Sigmoid colon (tissue), 4 donors: ENCODE results near the gene DNAH6.
"Not testable (repeated sequence)": the region's sequence is repeated elsewhere in the genome, so short reads cannot be mapped to it uniquely, and the experiment has no call there.

Source experiments
- EP300 ChIP-seq, 4 donors: sonication (generic); formaldehyde crosslinking; IDR thresholded peaks; one replicate each; pipeline ENCODE4 v1.6.1; 2017; ENCODE audit warnings: antibody characterized with exemption in 4 of 4
- POLR2A ChIP-seq, 2 donors: fragments of 450-650 bp; IDR thresholded peaks; one replicate each; pipeline ENCODE4 v1.6.1; 2016; ENCODE audit warnings: antibody characterized with exemption in 2 of 2, mild to moderate bottlenecking in 2 of 2, moderate library complexity in 2 of 2
- POLR2AphosphoS5 ChIP-seq, 4 donors: sonication (generic); formaldehyde crosslinking; IDR thresholded peaks; one replicate each; pipeline ENCODE4 v1.6.1; 2017; ENCODE audit warnings: antibody characterized with exemption in 4 of 4
- TF ChIP-seq, protein P1 (sequence below), 4 experiments: fragments of 450-650 bp in 3 of 4; fragments of 200-600 bp in 1 of 4; IDR thresholded peaks; one replicate each; pipeline ENCODE4 v1.5.1; 2016 to 2019; ENCODE audit warnings: antibody characterized with exemption in 4 of 4, mild to moderate bottlenecking in 3 of 4, moderate library complexity in 2 of 4

DNA sequence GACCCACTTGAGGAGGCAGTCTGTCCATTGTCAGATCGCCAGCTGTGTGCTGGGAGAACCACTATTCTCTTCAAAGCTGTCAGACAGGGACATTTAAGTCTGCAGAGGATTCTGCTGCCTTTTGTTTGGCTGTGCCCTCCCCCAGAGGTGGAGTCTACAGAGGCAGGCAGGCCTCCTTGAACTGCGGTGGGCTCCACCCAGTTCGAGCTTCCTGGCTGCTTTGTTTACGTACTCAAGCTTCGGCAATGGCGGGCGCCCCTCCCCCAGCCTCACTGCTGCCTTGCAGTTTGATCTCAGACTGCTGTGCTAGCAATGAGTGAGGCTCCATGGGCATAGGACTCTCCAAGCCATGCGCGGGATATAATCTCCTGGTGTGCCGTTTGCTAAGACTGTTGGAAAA lies 5.3 kb upstream of the DNAH6 start:
- TF ChIP-seq, protein P1, sequence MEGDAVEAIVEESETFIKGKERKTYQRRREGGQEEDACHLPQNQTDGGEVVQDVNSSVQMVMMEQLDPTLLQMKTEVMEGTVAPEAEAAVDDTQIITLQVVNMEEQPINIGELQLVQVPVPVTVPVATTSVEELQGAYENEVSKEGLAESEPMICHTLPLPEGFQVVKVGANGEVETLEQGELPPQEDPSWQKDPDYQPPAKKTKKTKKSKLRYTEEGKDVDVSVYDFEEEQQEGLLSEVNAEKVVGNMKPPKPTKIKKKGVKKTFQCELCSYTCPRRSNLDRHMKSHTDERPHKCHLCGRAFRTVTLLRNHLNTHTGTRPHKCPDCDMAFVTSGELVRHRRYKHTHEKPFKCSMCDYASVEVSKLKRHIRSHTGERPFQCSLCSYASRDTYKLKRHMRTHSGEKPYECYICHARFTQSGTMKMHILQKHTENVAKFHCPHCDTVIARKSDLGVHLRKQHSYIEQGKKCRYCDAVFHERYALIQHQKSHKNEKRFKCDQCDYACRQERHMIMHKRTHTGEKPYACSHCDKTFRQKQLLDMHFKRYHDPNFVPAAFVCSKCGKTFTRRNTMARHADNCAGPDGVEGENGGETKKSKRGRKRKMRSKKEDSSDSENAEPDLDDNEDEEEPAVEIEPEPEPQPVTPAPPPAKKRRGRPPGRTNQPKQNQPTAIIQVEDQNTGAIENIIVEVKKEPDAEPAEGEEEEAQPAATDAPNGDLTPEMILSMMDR (IDR thresholded peaks at IDR 0.05) = not testable (repeated sequence)
- TF ChIP-seq POLR2AphosphoS5, EP300, POLR2A (IDR thresholded peaks at IDR 0.05): not testable (repeated sequence)
